Neural cell (in vitro differentiated cells): Measurements from ENCODE around the gene CDKL1. TPM values are rescaled to one million over a fixed set of nuclear protein-coding genes. Genes with fewer than 3 reads are reported as not detected.

Experiments
- H2AFZ ChIP-seq: fragments of 200-600, 300-800 bp; sonication (generic), shearing (Covaris generic); 2 replicates; pipeline ENCODE4 v1.6.0; 2014; ENCODE audit warnings: low read depth, mild to moderate bottlenecking, antibody characterized with exemption, low read length, moderate library complexity
- H3F3A ChIP-seq: fragments of 200-600 bp; shearing (Covaris generic); 2 replicates; pipeline ENCODE4 v1.6.1; 2016; ENCODE audit warnings: mild to moderate bottlenecking, moderate library complexity, mixed read lengths, antibody characterized with exemption, low read length; ENCODE audit not compliant: insufficient read depth, poor library complexity, severe bottlenecking
- H3K27ac ChIP-seq: fragments of 200-600, 300-800 bp; sonication (generic), shearing (Covaris generic); 2 replicates; pipeline ENCODE4 v1.5.1; 2014; ENCODE audit warnings: mild to moderate bottlenecking, low read length, moderate library complexity
- H3K27me3 ChIP-seq: fragments of 300-800, 200-600 bp; sonication (generic), shearing (Covaris generic); 2 replicates; pipeline ENCODE4 v1.6.0; 2014; ENCODE audit warnings: mild to moderate bottlenecking, low read depth, low read length, moderate library complexity; ENCODE audit not compliant: insufficient read depth
- H3K36me3 ChIP-seq: fragments of 300-800, 200-600 bp; sonication (generic), shearing (Covaris generic); 2 replicates; pipeline ENCODE4 v1.5.1; 2014; ENCODE audit warnings: mild to moderate bottlenecking, antibody characterized with exemption, low read length, moderate library complexity; ENCODE audit not compliant: insufficient read depth
- H3K4me2 ChIP-seq: fragments of 300-800, 200-600 bp; sonication (generic), shearing (Covaris generic); 2 replicates; pipeline ENCODE4 v1.6.0; 2014; ENCODE audit warnings: mild to moderate bottlenecking, low read length
- H3K4me3 ChIP-seq: fragments of 300-800, 200-600 bp; sonication (generic), shearing (Covaris generic); 2 replicates; pipeline ENCODE4 v1.5.1; 2014; ENCODE audit warnings: mild to moderate bottlenecking, low read length, moderate library complexity
- H3K79me2 ChIP-seq: fragments of 200-600 bp; shearing (Covaris generic); replicated peaks from 2 replicates; pipeline ENCODE4 v1.6.0; 2014; ENCODE audit warnings: mild to moderate bottlenecking, low read length, moderate library complexity; ENCODE audit not compliant: insufficient read depth
- H3K9ac ChIP-seq: fragments of 300-800, 200-600 bp; sonication (generic), shearing (Covaris generic); 2 replicates; pipeline ENCODE4 v1.6.1; 2016; ENCODE audit warnings: mild to moderate bottlenecking, low read length, mixed read lengths
- H3K9me2 ChIP-seq: fragments of 200-600 bp; shearing (Covaris generic); 2 replicates; pipeline ENCODE4 v1.6.1; 2016; ENCODE audit warnings: mild to moderate bottlenecking, low read length, mixed read lengths; ENCODE audit not compliant: insufficient read depth
- H3K9me3 ChIP-seq: fragments of 200-600, 300-800 bp; sonication (generic), shearing (Covaris generic); 2 replicates; pipeline ENCODE4 v1.6.1; 2016; ENCODE audit warnings: mild to moderate bottlenecking, mixed run types, low read length, moderate library complexity, mixed read lengths
- H4K20me1 ChIP-seq: fragments of 200-600 bp; shearing (Covaris generic); 2 replicates; pipeline ENCODE4 v1.6.1; 2016; ENCODE audit warnings: mild to moderate bottlenecking, mixed run types; ENCODE audit not compliant: insufficient read depth
- EP300 ChIP-seq: fragments of 450-650 bp; conservative IDR thresholded peaks from 2 replicates; pipeline ENCODE4 v1.6.1; 2014; ENCODE audit warnings: antibody characterized with exemption, mild to moderate bottlenecking, moderate library complexity; ENCODE audit not compliant: poor library complexity, severe bottlenecking
- EZH2 ChIP-seq: fragments of 200-600, 300-800 bp; shearing (Covaris generic), sonication (generic); IDR thresholded peaks from 2 replicates; pipeline ENCODE4 v1.6.1; 2014; ENCODE audit warnings: antibody characterized with exemption, low read length, borderline replicate concordance, mild to moderate bottlenecking; ENCODE audit not compliant: insufficient read depth, poor library complexity, severe bottlenecking
- MXI1 ChIP-seq: fragments of 450-650 bp; conservative IDR thresholded peaks from 2 replicates; pipeline ENCODE4 v1.6.1; 2014; ENCODE audit warnings: antibody characterized with exemption, mild to moderate bottlenecking; ENCODE audit not compliant: poor library complexity, severe bottlenecking
- POLR2AphosphoS5 ChIP-seq: IDR thresholded peaks from 2 replicates; pipeline ENCODE4 v1.6.1; 2012
- RAD21 ChIP-seq: fragments of 450-650 bp; conservative IDR thresholded peaks from 2 replicates; pipeline ENCODE4 v1.6.1; 2014; ENCODE audit warnings: antibody characterized with exemption, mild to moderate bottlenecking, moderate library complexity
- SMC3 ChIP-seq: fragments of 450-650 bp; conservative IDR thresholded peaks from 2 replicates; pipeline ENCODE4 v1.6.1; 2014; ENCODE audit warnings: antibody characterized with exemption, mild to moderate bottlenecking, moderate library complexity; ENCODE audit not compliant: poor library complexity
- TAF1 ChIP-seq: IDR thresholded peaks from 2 replicates; pipeline ENCODE4 v1.6.1; 2012; ENCODE audit warnings: low read depth
- polyA plus RNA-seq: library from polyadenylated mRNA; depleted of rRNA; stranded (reverse); fragments of >200 nt; gene quantifications from 2 replicates; pipeline ENCODE4 v1.2.3, GENCODE V29; 2014
- TF ChIP-seq, protein P1 (sequence below): IDR thresholded peaks from 2 replicates; pipeline ENCODE4 v1.6.1; 2012; ENCODE audit warnings: borderline replicate concordance
- TF ChIP-seq, protein P2 (sequence below): fragments of 450-650 bp; IDR thresholded peaks from 2 replicates; pipeline ENCODE4 v1.5.1; 2014; ENCODE audit warnings: antibody characterized with exemption, mild to moderate bottlenecking, moderate library complexity; ENCODE audit not compliant: poor library complexity, severe bottlenecking

Gene CDKL1
- polyA plus RNA-seq, 1 donor from 2014 or later = 3.1 TPM

DNA sequence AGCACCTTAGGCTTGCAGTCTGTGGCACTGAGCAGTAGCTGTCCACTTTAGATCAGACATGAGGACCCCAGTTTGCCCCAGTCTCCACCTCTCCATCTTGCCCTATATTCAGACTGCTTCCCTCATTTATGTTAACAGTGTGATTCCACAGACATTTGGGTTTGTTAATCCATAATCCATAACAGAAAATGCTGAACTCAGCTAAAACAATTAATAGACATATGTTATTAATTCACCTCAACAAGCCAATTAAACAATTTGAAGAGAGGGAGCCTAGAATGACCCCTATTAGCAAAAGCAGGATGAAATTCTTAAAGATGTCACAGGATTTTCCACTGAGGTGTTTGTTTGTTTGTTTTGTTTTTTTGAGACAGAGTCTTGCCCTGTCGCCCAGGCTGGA lies 9.1 kb downstream of the CDKL1 start:
- Histone ChIP-seq H3K4me3 (no peak overlapping the region), H3K27me3 (no peaks in the 10 kb centered on the region), H3K9me3 (no peaks in the 10 kb centered on the region)

DNA sequence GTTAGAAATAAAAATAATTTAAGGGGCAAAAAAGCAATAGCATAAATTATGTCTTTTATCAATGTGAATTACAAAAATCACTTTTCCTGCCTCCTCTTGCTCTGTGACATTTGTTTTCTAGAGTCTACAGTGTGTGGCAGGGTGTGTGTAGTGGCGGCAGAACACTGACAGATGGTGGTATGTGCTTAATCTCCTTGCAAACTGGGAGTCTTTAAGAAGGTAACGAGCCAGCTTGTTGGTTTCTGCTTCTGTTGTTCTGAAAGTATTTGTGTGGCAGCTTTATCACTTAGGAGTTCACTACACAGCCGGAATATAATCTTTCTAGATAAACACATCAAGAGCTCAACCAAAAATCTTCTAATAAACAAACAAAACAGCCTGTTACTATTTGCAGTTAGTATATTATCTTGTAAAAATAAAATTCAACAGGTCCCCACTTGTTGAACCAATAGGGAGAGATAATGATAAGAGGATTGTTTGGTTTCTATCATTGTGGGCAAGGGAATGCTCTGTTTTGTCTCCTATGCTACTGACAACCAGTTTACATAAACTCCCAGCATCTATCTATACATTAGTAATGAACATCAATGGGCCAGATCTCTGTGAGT lies 13.0 kb downstream of the CDKL1 start:
- no peaks in the 10 kb centered on the region for H3K79me2 ChIP-seq
- no peak overlapping the region for H3K4me3 ChIP-seq
- no peak overlapping the region for H3K4me2 ChIP-seq
- H3K9me2 ChIP-seq = no peaks in the 10 kb centered on the region
- H3K27me3 ChIP-seq = no peaks in the 10 kb centered on the region
- H3K27ac ChIP-seq = no peak overlapping the region
- no peaks in the 10 kb centered on the region for H3F3A ChIP-seq
- H3K9me3 ChIP-seq = no peaks in the 10 kb centered on the region
- no peaks in the 10 kb centered on the region for H3K36me3 ChIP-seq
- no peak for TF ChIP-seq SMC3
- TF ChIP-seq MXI1 = no peak
- TF ChIP-seq, protein P1, sequence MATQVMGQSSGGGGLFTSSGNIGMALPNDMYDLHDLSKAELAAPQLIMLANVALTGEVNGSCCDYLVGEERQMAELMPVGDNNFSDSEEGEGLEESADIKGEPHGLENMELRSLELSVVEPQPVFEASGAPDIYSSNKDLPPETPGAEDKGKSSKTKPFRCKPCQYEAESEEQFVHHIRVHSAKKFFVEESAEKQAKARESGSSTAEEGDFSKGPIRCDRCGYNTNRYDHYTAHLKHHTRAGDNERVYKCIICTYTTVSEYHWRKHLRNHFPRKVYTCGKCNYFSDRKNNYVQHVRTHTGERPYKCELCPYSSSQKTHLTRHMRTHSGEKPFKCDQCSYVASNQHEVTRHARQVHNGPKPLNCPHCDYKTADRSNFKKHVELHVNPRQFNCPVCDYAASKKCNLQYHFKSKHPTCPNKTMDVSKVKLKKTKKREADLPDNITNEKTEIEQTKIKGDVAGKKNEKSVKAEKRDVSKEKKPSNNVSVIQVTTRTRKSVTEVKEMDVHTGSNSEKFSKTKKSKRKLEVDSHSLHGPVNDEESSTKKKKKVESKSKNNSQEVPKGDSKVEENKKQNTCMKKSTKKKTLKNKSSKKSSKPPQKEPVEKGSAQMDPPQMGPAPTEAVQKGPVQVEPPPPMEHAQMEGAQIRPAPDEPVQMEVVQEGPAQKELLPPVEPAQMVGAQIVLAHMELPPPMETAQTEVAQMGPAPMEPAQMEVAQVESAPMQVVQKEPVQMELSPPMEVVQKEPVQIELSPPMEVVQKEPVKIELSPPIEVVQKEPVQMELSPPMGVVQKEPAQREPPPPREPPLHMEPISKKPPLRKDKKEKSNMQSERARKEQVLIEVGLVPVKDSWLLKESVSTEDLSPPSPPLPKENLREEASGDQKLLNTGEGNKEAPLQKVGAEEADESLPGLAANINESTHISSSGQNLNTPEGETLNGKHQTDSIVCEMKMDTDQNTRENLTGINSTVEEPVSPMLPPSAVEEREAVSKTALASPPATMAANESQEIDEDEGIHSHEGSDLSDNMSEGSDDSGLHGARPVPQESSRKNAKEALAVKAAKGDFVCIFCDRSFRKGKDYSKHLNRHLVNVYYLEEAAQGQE = no peak
- TF ChIP-seq EP300 = no peak
- no peak for TF ChIP-seq TAF1
- TF ChIP-seq EZH2 = no peak
- no peak for TF ChIP-seq POLR2AphosphoS5
- TF ChIP-seq, protein P2, sequence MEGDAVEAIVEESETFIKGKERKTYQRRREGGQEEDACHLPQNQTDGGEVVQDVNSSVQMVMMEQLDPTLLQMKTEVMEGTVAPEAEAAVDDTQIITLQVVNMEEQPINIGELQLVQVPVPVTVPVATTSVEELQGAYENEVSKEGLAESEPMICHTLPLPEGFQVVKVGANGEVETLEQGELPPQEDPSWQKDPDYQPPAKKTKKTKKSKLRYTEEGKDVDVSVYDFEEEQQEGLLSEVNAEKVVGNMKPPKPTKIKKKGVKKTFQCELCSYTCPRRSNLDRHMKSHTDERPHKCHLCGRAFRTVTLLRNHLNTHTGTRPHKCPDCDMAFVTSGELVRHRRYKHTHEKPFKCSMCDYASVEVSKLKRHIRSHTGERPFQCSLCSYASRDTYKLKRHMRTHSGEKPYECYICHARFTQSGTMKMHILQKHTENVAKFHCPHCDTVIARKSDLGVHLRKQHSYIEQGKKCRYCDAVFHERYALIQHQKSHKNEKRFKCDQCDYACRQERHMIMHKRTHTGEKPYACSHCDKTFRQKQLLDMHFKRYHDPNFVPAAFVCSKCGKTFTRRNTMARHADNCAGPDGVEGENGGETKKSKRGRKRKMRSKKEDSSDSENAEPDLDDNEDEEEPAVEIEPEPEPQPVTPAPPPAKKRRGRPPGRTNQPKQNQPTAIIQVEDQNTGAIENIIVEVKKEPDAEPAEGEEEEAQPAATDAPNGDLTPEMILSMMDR = no peak
- TF ChIP-seq RAD21 = no peak
- H3K9ac ChIP-seq = no peak overlapping the region
- no peaks in the 10 kb centered on the region for H4K20me1 ChIP-seq
- no peak overlapping the region for H2AFZ ChIP-seq

More for the DNA sequence above, 9.1 kb downstream of the CDKL1 start:
- Histone ChIP-seq H2AFZ (no peak overlapping the region), H3K79me2 (no peaks in the 10 kb centered on the region), H3K9me2 (no peaks in the 10 kb centered on the region), H3F3A (no peaks in the 10 kb centered on the region), H4K20me1 (no peaks in the 10 kb centered on the region), H3K36me3 (no peaks in the 10 kb centered on the region), H3K9ac (no peak overlapping the region), H3K27ac (no peak overlapping the region), H3K4me2 (no peak overlapping the region)
- TF ChIP-seq RAD21 (no peak), TAF1 (no peak), EZH2 (no peak), POLR2AphosphoS5 (no peak)
- TF ChIP-seq, protein P2 = no peak
